ENCODE data around the gene PGBD5. TPM values are rescaled to one million over a fixed set of nuclear protein-coding genes. Genes with fewer than 3 reads are reported as not detected.

The PGBD5 gene
- total and polyA plus RNA-seq, 3 donors from 2014 or later = 14.3 to 28.1 (median 16.0) TPM

GRCh38 chr1:230425252-230426091 lies 660 bp downstream of the PGBD5 start:
- Histone ChIP-seq H3K36me3 (ENCODE audit: low read depth, missing control alignments) (no peaks in the 10 kb centered on the region), H3K27ac (no peak overlapping the region), H3K9me3 (no peaks in the 10 kb centered on the region), H3K4me3 (peak overlapping the region; percentile 27 to 54), H3K27me3 (no peaks in the 10 kb centered on the region), H3K4me1 (peaks cover 25% of the 10 kb centered on the region)
- intact Hi-C loops (cut with DNase I; ENCODE audit: low total_unique reads) = no loop called here
- no peak for TF ChIP-seq POLR2A (IDR thresholded peaks at IDR 0.05)
- TF ChIP-seq, protein P1, sequence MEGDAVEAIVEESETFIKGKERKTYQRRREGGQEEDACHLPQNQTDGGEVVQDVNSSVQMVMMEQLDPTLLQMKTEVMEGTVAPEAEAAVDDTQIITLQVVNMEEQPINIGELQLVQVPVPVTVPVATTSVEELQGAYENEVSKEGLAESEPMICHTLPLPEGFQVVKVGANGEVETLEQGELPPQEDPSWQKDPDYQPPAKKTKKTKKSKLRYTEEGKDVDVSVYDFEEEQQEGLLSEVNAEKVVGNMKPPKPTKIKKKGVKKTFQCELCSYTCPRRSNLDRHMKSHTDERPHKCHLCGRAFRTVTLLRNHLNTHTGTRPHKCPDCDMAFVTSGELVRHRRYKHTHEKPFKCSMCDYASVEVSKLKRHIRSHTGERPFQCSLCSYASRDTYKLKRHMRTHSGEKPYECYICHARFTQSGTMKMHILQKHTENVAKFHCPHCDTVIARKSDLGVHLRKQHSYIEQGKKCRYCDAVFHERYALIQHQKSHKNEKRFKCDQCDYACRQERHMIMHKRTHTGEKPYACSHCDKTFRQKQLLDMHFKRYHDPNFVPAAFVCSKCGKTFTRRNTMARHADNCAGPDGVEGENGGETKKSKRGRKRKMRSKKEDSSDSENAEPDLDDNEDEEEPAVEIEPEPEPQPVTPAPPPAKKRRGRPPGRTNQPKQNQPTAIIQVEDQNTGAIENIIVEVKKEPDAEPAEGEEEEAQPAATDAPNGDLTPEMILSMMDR (IDR thresholded peaks at IDR 0.05) = no peak
- WGBS, 2 donors = 0 to 2% methylated on average over 21 to 76 of the region's 108 CpGs
- peak; percentile 28 for DNase-seq

- intact Hi-C loops (cut with DNase I; ENCODE audit: low total_unique reads) = no loop called here
- H3K27ac ChIP-seq = no peak overlapping the region
- WGBS, 2 donors = 2 to 7% methylated on average over 8 to 33 of the region's 33 CpGs
- H3K36me3 ChIP-seq (ENCODE audit: low read depth, missing control alignments) = no peaks in the 10 kb centered on the region
- TF ChIP-seq POLR2A (IDR thresholded peaks at IDR 0.05) = no peak
- TF ChIP-seq, protein P1 (IDR thresholded peaks at IDR 0.05) = no peak
- no peaks in the 10 kb centered on the region for H3K9me3 ChIP-seq
- peak; percentile 31 for DNase-seq
- no peaks in the 10 kb centered on the region for H3K27me3 ChIP-seq
- H3K4me3 ChIP-seq = peak overlapping the region; percentile 27 to 54
- peaks cover 25% of the 10 kb centered on the region for H3K4me1 ChIP-seq
Measured at GRCh38 chr1:230424391-230425251, 1.5 kb downstream of the PGBD5 start.

- H3K4me3 ChIP-seq = no peak overlapping the region
- 46% methylated on average over 4 of the region's 4 CpGs for WGBS, 2 donors
Measured at GRCh38 chr1:230423951-230424350, 2.2 kb downstream of the PGBD5 start.

DNA sequence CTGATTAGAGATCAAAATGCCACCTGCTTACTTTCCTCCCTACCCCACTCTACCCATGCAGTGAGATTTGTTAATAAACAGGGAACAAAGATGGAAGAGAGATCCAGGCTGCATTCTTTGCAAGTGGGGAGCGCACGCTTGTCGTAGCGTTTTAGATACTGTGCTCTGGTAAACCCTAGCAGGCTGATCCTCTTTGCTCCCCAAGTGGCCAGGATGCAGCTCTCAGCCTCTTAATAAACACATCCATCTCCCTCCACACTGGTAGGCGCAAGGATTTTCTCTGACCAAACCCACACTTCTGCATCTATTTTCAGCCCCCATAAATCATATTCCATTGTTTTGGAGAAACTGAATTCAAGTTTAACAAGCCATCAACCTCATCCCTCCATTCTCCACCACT lies 2.9 kb downstream of the PGBD5 start:
- no peak overlapping the region for H3K4me3 ChIP-seq
- peaks cover 25% of the 10 kb centered on the region for H3K4me1 ChIP-seq
- intact Hi-C loops (cut with DNase I; ENCODE audit: low total_unique reads) = no loop called here
- no peaks in the 10 kb centered on the region for H3K27me3 ChIP-seq
- 57 to 61% methylated on average over 5 of the region's 5 CpGs for WGBS, 2 donors
- TF ChIP-seq POLR2A (IDR thresholded peaks at IDR 0.05) = no peak
- TF ChIP-seq, protein P1 (IDR thresholded peaks at IDR 0.05) = no peak
- no peak overlapping the region for H3K27ac ChIP-seq
- DNase-seq = no peak
- H3K9me3 ChIP-seq = no peaks in the 10 kb centered on the region
- no peaks in the 10 kb centered on the region for H3K36me3 ChIP-seq (ENCODE audit: low read depth, missing control alignments)

More at GRCh38 chr1:230423951-230424350, 2.2 kb downstream of the PGBD5 start:
- H3K9me3 ChIP-seq = no peaks in the 10 kb centered on the region
- H3K27ac ChIP-seq = no peak overlapping the region
- H3K27me3 ChIP-seq = no peaks in the 10 kb centered on the region
- DNase-seq = no peak
- H3K4me1 ChIP-seq = peaks cover 25% of the 10 kb centered on the region
- TF ChIP-seq, protein P1 (IDR thresholded peaks at IDR 0.05) = no peak
- TF ChIP-seq POLR2A (IDR thresholded peaks at IDR 0.05) = no peak
- H3K36me3 ChIP-seq (ENCODE audit: low read depth, missing control alignments) = no peaks in the 10 kb centered on the region
- intact Hi-C loops (cut with DNase I; ENCODE audit: low total_unique reads) = no loop called here
